ENCODE measurements around the gene CNTN4.

DNA sequence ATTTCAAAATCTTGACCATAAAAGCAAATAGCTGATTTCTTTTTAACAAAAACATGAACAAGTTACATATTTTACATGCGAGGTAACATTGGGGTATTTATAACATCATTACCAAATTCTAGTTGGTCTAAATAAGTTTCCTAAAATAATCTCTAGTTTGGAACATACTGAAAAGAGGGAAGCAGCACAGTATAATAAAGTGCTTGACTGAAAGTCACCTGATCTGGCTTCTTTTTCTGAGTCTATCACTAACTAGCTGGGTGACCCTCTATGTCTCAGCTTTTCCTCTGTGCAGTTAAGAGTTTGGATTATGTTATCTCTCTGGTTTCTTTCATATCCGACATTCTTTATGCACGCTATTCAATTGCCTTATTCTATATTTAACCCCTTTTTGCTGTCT lies 19.8 kb upstream of the CNTN4 start:
- TF ChIP-seq POLR2AphosphoS5 (IDR thresholded peaks at IDR 0.05) (no peak), POLR2A (IDR thresholded peaks at IDR 0.05) (no peak)

Measured in gastroesophageal sphincter (tissue), 2 donors.